Duodenal mucosa (tissue), 2 donors: ENCODE measurements around the gene MAPKAPK3.
"Not testable (repeated sequence)": the region's sequence is repeated elsewhere in the genome, so short reads cannot be mapped to it uniquely, and the experiment has no call there.

Source experiments
- H3K27ac ChIP-seq: one replicate; pipeline ENCODE4 v1.7.0; 2013; ENCODE audit warnings: low read depth, low read length
- H3K27me3 ChIP-seq, 2 donors: one replicate each; pipeline ENCODE4 v1.7.0; 2013; ENCODE audit warnings: low read length in 2 of 2, control low read depth in 1 of 2; ENCODE audit not compliant: insufficient read depth in 2 of 2, control insufficient read depth in 1 of 2
- H3K36me3 ChIP-seq, 2 donors: one replicate each; pipeline ENCODE4 v1.7.0; 2013; ENCODE audit warnings: low read length in 2 of 2, control low read depth in 1 of 2; ENCODE audit not compliant: insufficient read depth in 2 of 2, control insufficient read depth in 1 of 2
- H3K4me1 ChIP-seq, 2 donors: one replicate each; pipeline ENCODE4 v1.7.0; 2013; ENCODE audit warnings: low read length in 2 of 2, control low read depth in 1 of 2; ENCODE audit not compliant: insufficient read depth in 2 of 2, control insufficient read depth in 1 of 2
- H3K4me3 ChIP-seq, 2 donors: one replicate each; pipeline ENCODE4 v1.7.0; 2013; ENCODE audit warnings: low read length in 2 of 2, low read depth in 1 of 2
- H3K9ac ChIP-seq, 2 donors: one replicate each; pipeline ENCODE4 v1.7.0; 2013; ENCODE audit warnings: low read length in 2 of 2, low read depth in 1 of 2
- H3K9me3 ChIP-seq, 2 donors: one replicate each; pipeline ENCODE4 v1.7.0; 2013; ENCODE audit warnings: low read length in 2 of 2, control low read depth in 1 of 2; ENCODE audit not compliant: control insufficient read depth in 1 of 2

The MAPKAPK3 gene

DNA sequence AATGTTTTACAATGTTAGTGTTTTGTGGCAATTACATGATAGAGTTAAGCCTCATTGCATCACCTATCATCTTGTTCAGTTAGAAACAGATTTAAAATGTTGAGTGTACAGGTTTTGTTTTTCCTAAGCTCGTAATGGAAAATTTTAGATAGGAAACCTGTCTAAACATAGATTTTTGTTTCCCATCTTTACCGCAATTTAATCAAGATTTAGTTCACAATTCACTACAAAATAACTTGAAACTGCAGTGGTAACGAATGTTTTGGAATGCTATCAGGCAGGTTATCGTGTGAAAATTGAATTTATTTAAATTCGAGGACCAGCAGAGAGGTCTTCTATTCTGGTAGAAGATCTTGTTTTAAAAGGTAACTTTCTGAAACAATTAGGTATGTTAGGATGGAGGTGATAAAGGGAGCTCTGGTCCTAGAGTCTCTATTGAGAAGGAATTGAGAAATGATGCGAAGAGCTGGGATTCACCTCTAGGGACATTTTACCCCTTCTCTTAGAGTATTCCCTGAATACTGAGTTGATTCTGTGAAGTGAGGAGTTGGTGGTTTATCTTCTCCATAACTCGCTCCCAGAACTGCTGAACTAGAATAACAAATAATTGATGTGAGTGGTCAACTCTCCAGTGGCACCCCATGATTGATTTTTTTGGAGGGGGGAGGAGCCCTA is 59.2 kb downstream of the MAPKAPK3 start:
- H3K4me3 ChIP-seq = no peak overlapping the region
- no peaks in the 10 kb centered on the region for H3K9me3 ChIP-seq
- H3K36me3 ChIP-seq = no peaks in the 10 kb centered on the region
- H3K27me3 ChIP-seq = peaks cover 62 to 63% of the 10 kb centered on the region in 2 donors
- peaks cover 0 to 5% of the 10 kb centered on the region in 2 donors for H3K4me1 ChIP-seq
- H3K27ac ChIP-seq = no peak overlapping the region
- no peak overlapping the region for H3K9ac ChIP-seq

GRCh38 chr3:50687127-50687751 is 70.3 kb downstream of the MAPKAPK3 start:
- H3K4me1 ChIP-seq = no peaks in the 10 kb centered on the region
- H3K36me3 ChIP-seq = no peaks in the 10 kb centered on the region
- H3K27me3 ChIP-seq = peaks cover 8 to 15% of the 10 kb centered on the region in 2 donors
- H3K27ac ChIP-seq = no peak overlapping the region
- no peak overlapping the region for H3K9ac ChIP-seq
- H3K9me3 ChIP-seq = no peaks in the 10 kb centered on the region
- no peak overlapping the region for H3K4me3 ChIP-seq

- H3K9me3 ChIP-seq = no peaks in the 10 kb centered on the region
- peaks cover 5 to 15% of the 10 kb centered on the region in 2 donors for H3K27me3 ChIP-seq
- no peaks in the 10 kb centered on the region for H3K4me1 ChIP-seq
- H3K27ac ChIP-seq = no peak overlapping the region
- H3K4me3 ChIP-seq = no peak overlapping the region
- no peaks in the 10 kb centered on the region for H3K36me3 ChIP-seq
- H3K9ac ChIP-seq = no peak overlapping the region
Measured at GRCh38 chr3:50687916-50688315, 71.0 kb downstream of the MAPKAPK3 start.

GRCh38 chr3:50688602-50689001 is 71.7 kb downstream of the MAPKAPK3 start:
- not testable (repeated sequence) for H3K4me1 ChIP-seq, H3K36me3 ChIP-seq, H3K9ac ChIP-seq, H3K27ac ChIP-seq, H3K4me3 ChIP-seq, H3K9me3 ChIP-seq
- H3K27me3 ChIP-seq = peaks cover 4 to 12% of the 10 kb centered on the region in 2 donors

DNA sequence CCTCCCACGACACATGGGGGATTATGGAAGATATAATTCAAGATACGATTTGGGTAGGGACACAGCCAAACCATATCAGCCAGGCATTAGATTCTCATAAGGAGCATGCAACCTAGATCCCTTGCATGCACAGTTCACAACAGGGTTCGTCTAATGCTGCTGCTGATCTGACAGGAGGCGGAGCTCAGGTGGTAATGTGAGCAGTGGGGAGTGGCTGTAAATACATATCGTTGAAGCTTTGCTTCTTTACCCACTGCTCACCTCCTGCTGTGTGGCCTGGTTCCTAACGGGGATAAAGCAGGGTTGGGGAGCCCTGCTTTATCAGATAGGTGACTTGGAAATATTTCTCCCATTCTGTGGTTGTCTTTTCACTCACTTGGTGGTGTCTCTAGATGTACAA is 72.6 kb downstream of the MAPKAPK3 start:
- no peaks in the 10 kb centered on the region for H3K4me1 ChIP-seq
- H3K9me3 ChIP-seq = no peaks in the 10 kb centered on the region
- H3K9ac ChIP-seq = no peak overlapping the region
- no peak overlapping the region for H3K27ac ChIP-seq
- H3K27me3 ChIP-seq = peaks cover 4% of the 10 kb centered on the region in 2 donors
- H3K4me3 ChIP-seq = no peak overlapping the region
- no peaks in the 10 kb centered on the region for H3K36me3 ChIP-seq

- no peaks in the 10 kb centered on the region for H3K4me1 ChIP-seq
- H3K4me3 ChIP-seq = no peak overlapping the region
- H3K9me3 ChIP-seq = peaks cover 3 to 4% of the 10 kb centered on the region in 2 donors
- no peak overlapping the region for H3K27ac ChIP-seq
- H3K36me3 ChIP-seq = no peaks in the 10 kb centered on the region
- H3K9ac ChIP-seq = no peak overlapping the region
- H3K27me3 ChIP-seq = no peaks in the 10 kb centered on the region
Measured at GRCh38 chr3:50695031-50695430, 78.1 kb downstream of the MAPKAPK3 start.

- no peaks in the 10 kb centered on the region for H3K4me1 ChIP-seq
- no peaks in the 10 kb centered on the region for H3K27me3 ChIP-seq
- H3K9ac ChIP-seq = no peak overlapping the region
- peaks cover 3 to 4% of the 10 kb centered on the region in 2 donors for H3K9me3 ChIP-seq
- no peaks in the 10 kb centered on the region for H3K36me3 ChIP-seq
- no peak overlapping the region for H3K4me3 ChIP-seq
- no peak overlapping the region for H3K27ac ChIP-seq
Measured at GRCh38 chr3:50696276-50696675, 79.3 kb downstream of the MAPKAPK3 start.

DNA sequence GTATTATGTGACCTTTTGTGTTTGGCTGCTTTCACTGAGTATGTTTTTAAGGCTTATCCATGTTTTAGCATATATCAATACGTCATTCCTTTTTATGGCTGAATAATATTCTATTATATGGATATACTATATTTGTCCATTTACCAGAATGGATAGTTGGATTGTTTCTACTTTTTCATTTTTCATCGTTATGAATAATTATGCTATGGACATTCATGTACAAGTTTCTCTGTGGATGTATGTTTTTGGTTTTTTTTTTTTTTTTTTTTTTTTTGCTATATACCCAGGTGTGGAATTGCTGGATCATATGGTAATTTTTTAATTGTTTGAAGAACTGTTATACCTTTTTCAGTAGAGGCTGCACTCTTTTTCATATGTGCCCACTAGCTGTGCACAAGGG is 81.3 kb downstream of the MAPKAPK3 start:
- Histone ChIP-seq H3K9me3 (peaks cover 3 to 4% of the 10 kb centered on the region in 2 donors), H3K9ac (no peak overlapping the region), H3K4me1 (no peaks in the 10 kb centered on the region), H3K27me3 (no peaks in the 10 kb centered on the region), H3K27ac (no peak overlapping the region), H3K36me3 (no peaks in the 10 kb centered on the region), H3K4me3 (no peak overlapping the region)
